NOMO-1 treated with DMSO at 0.1 percent for 48 hours (cell line): ENCODE data around the gene SERP2.
"Not testable (repeated sequence)": the region's sequence is repeated elsewhere in the genome, so short reads cannot be mapped to it uniquely, and the experiment has no call there.

Source experiments
- DNase-seq: peaks from one replicate; lab custom pipeline; 2025; ENCODE audit not compliant: unreplicated experiment; lab: John Stamatoyannopoulos, UW

Gene SERP2

DNA sequence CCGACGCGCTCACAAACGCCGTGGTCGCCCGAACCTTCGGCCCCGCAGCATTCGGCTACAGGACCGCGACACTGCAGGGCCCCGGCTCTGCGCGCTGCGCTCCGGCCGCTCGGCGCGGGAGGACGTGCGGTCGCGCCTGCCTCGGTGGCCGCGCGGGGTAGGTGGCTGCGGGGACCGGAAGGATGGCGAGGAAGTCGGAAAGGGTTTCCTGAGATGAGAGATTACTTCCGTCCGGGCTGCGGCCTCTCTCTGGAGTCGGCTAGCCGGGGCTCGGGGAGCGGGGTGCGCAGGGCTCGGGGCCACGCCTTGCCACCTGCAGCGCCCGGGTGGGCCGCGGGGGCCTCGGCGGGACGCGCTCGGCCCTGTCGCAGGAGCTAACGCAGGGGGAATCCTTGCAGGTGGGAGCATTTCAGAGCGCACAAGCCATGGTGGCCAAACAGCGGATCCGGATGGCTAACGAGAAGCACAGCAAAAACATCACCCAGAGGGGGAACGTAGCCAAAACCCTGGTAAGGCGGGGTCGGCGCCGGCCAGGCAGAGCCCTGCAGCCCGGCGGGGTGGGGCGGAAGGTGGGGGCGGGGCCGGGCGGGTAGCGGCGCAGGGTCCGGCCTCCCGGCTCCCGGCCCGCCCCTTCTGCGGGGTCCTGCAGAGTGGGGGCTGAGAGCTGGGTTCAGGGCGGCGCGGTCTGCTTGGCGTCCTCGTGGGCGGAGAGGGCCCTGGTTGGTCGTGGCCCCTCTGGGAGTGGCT, at the start of gene SERP2:
SERP2 (plus strand) TSS at position 224 of the 747 bp plus-strand sequence; CDS start at position 426, 202 bp downstream.
- no peak for DNase-seq

DNA sequence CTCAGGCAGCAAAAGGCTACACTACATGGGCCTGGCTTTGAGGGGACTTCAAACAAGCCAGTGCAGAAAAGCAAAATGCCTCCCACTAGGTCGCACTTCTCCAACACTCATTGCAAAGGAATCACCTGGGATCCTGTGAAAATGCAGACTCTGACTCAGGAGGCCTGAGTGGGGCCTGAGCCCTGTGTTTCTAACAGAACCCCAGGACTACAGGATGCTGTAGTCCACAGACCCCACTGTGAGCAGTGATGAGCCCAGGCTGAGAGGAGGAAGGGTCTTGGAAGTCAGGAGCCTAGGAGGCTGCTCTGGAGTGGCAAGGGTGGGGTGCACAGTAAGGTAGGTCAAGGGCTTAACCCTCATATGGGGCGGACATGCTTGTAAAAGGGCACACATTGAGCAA, 46.7 kb upstream of the SERP2 start:
- no peak for DNase-seq

DNA sequence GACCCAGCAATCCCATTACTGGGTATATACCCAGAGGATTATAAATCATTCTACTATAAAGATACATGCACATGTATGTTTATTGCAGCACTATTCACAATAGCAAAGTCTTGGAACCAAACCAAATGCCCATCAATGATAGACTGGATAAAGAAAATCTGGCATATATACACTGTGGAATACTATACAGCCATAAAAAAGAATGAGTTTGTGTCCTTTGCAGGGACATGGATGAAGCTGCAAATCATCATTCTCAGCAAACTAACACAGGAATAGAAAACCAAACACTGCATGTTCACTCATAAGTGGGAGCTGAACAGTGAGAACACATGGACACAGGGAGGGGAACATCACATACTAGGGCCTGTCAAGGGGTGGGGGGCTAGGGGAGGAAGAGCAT, 44.6 kb upstream of the SERP2 start:
- not testable (repeated sequence) for DNase-seq

- no peak for DNase-seq
Measured at GRCh38 chr13:44329909-44330545, 43.6 kb upstream of the SERP2 start.

- DNase-seq = no peak
Measured at GRCh38 chr13:44331446-44331845, 42.2 kb upstream of the SERP2 start.

DNA sequence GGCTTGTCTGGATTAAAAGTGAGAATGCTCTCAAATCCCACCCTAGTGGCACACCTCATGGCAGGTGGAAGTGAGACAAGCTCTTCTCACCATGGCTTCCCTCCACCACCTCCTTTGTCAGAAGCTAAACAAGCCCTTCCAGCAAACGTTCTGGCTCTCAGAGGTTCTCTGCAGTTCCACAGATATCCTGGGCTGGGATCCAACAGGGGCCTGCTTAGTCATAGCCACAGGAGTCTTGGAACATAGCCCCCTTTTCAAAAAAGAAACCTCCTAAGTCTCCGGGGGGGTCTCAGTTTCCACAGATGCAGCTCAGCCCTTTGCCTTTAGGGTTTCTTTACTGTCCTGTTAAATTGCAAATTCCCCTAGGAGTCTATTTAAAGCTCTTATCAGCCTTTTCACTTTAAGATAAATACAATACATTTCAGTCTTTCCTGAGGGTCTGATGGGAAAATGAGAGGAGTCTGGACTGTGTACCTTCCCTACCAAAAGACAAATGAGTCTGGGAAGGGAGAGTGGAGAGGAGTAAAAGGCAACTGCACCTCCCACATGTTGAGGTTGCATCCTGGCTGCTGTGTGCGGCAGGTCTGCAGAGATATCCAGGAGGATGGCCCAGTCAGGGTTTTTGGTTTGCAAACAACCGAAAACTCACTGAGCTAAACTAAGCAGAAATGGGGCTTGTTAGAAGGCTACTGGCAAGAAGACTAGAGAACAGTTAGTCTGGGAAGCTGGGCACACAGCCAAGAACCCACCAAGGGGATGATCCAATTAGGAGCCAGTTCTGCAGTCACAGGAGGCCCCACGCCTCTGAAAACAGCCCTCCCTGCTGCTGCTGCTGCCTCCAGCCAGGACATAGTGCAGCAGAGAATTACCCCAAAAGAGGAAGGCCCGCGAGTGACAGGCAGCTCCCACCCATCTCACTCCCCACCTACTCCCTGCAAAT, 41.4 kb upstream of the SERP2 start:
- DNase-seq = no peak

DNA sequence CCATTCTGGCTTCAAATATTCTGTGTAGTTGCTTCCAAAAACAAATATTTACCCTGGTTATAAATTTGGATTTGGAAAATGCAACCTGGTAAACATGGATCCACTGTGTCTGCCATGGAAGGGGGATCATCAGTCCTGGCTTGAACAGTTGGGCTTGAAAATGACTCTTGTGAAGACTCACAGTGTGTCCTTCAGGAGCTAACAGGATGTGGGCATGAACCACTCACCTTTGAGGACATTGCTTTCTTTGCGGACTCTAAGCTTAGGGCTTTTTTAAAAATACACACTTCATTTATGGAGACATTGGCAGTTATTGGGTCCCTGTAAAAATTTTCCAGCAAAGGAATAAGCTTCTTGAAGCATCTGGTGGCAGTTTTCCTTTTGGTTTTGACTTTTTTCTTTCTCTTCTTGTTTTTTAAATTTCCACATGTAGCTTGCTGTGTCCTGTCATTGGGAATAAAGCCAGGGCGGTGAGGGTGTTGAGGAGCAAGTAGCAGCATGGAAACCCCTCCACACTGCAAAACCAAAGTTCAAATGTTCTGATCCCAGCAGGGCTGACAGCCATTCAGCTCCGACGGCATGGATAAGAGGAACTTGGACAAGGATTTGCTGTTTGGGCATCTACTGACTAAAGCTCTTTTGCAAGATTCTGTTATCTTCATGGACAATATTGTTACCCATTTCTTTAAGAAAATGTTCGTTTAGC, 39.5 kb upstream of the SERP2 start:
- DNase-seq = no peak

DNA sequence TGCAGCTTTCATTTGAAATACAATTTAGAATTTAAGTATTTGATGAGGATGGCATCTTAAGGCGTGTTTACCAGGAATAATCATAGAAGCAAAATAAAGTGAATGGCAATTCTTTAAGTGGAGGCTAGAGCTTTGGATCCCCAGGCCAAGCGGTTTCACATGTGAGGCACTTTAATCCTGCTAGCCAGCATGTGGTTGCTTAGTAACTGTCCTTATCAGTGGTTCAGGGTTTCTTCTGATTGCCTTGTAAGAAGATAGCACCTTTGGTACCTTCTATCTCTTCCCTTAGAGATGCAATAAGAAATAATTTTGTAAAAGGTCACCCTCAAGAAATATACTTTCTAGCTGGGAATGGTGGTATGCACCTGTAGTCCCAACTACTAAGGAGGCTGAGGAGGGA, 38.9 kb upstream of the SERP2 start:
- no peak for DNase-seq

GRCh38 chr13:44336934-44337333, 36.7 kb upstream of the SERP2 start:
- DNase-seq = no peak

DNA sequence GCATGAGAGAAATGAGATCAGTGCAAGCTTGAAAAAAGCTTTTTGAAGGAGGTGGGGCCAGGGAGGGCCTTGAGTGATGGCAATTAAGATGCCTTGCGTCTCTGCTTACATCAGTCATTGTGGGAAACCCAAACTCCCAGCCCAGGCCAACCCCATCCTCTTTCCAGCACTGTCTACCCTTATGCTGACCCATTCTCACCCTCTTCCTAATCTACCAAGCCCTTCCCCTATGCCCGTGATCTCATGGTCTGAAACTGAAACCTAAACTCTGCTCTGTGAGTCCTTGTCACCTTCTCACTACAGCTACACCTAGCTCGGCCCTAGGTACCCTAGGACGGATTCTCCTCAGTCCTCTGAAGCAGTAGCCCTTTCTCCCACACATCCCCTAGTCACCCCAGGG, 36.0 kb upstream of the SERP2 start:
- no peak for DNase-seq

GRCh38 chr13:44340508-44340907, 33.1 kb upstream of the SERP2 start:
- no peak for DNase-seq

DNA sequence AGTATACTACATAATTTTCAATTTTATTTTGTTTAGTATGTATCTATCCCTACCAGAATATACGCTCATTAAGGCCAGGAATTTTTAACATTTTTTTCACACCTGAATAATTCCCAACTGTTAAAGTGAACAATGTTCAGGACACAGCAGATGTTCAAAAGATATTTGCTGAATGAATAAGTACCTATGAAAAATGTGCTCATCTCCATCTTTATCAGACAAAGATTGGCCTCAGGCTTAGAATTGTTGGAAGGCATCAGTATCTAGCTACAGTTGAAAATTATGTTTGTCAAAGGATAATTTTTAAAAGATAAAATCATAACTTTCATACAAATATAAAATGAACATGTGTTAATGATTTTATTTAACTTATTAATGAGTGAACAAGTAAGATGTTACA, 30.9 kb upstream of the SERP2 start:
- no peak for DNase-seq

- no peak for DNase-seq
Measured at GRCh38 chr13:44346534-44346933, 27.1 kb upstream of the SERP2 start.

- no peak for DNase-seq
Measured at GRCh38 chr13:44347301-44347700, 26.3 kb upstream of the SERP2 start.

- no peak for DNase-seq
Measured at GRCh38 chr13:44347949-44348348, 25.7 kb upstream of the SERP2 start.

GRCh38 chr13:44350775-44351504, 22.7 kb upstream of the SERP2 start:
- DNase-seq = no peak

GRCh38 chr13:44351505-44351854, 22.1 kb upstream of the SERP2 start:
- DNase-seq = no peak

GRCh38 chr13:44352202-44352601, 21.4 kb upstream of the SERP2 start:
- DNase-seq = no peak

GRCh38 chr13:44352671-44353070, 21.0 kb upstream of the SERP2 start:
- DNase-seq = no peak

DNA sequence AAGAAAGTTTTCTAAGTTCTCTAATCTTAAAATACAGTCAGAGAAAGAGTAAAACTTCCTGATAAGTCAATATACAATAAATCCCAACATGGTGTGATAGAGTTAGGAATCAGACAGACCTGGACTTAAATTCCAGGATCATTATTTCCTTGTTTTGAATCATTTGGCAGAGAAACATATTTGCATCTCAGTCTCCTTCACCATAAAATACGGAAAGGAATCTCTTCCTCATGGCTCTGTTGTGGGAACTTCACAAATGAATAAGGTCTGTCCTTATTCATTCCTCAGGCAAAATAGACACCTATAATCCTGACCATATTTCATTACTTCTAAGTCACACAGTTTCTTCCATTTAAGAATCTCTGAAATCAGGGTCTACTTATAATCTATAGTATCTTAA, 19.3 kb upstream of the SERP2 start:
- DNase-seq = no peak
